Stimulated activated CD4-positive, alpha-beta T cell treated with anti-CD3 and anti-CD28 coated beads, Interleukin-1b, Interleukin-23, amount 100 ng/mL, for 48 hours (primary cell): Measurements from ENCODE around the gene CCER1.
"Not testable (repeated sequence)": the region's sequence is repeated elsewhere in the genome, so short reads cannot be mapped to it uniquely, and the experiment has no call there.

ENCODE experiments used
- DNase-seq: peaks from one replicate; pipeline ENCODE4 v3.0.0-alpha.2; 2020

Gene CCER1

GRCh38 chr12:90954921-90955320 lies at the start of gene CCER1:
Gene CCER1, minus strand, starts transcription at chr12:90955176. Its CDS starts 434 bp downstream, at chr12:90954742.
- DNase-seq: no peak

- no peak for DNase-seq
Observed at GRCh38 chr12:91003737-91004136, 48.8 kb upstream of the CCER1 start.

- no peak for DNase-seq
Observed at GRCh38 chr12:91001306-91001705, 46.3 kb upstream of the CCER1 start.

- DNase-seq: no peak
Observed at GRCh38 chr12:90999966-91000365, 45.0 kb upstream of the CCER1 start.

DNA sequence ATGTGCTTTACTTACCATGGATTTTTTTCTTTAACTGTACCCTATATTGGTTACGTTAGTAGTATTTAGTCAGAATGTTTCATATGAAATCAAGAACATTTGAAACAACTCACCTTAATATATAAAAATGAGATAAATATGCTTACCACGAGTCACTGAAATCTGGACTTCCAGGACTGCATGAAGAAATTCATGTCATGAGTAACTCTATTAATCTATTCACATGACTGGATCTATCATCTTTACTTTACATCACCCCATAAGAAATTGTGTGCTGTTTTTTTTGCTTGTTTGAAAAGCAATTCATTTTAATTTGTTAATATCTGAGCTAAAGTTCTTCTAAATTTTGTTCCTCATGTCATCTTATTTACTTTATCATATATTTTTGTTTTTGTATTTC lies 44.6 kb upstream of the CCER1 start:
- DNase-seq: no peak

GRCh38 chr12:90995010-90995409 lies 40.0 kb upstream of the CCER1 start:
- no peak for DNase-seq

GRCh38 chr12:90991952-90992465 lies 37.0 kb upstream of the CCER1 start:
- DNase-seq: no peak

DNA sequence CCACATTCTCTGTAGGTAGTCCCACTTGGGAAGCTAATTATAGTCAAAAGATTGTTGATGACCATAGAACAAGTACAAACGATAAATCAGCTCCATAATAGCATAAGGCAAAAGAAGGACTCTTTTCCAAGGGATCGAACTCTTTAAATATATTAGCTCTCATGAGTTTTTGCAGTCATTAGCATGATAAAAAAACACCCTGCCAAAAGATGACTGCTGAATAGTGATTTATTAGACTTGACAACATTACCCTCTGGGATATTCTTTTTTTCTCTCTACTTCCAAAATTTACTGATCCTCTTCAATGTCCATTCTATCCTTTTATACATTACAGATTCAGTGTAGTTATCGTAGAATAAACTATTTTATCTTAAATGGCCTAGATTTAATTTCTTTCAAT lies 35.6 kb upstream of the CCER1 start:
- no peak for DNase-seq

GRCh38 chr12:90989686-90990111 lies 34.7 kb upstream of the CCER1 start:
- no peak for DNase-seq

GRCh38 chr12:90987520-90987919 lies 32.5 kb upstream of the CCER1 start:
- DNase-seq: no peak

DNA sequence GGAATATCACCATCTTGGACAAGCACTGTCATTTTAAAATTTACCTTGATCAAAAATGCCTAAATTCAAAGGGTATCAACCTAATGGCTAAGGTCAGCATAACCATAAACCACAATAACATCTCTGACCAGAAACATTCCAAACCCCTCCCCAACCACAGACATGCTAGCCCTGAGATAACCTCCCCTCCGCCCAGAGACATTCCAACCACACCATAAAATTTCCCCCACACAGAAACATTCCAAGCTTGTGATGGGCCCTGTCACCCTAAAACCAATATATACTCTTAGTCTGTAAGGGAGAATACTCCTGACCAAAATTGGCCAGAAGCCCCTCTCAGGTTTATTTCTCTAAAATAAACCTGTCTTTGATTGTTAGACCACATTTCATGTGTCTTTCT lies 32.1 kb upstream of the CCER1 start:
- no peak for DNase-seq

DNA sequence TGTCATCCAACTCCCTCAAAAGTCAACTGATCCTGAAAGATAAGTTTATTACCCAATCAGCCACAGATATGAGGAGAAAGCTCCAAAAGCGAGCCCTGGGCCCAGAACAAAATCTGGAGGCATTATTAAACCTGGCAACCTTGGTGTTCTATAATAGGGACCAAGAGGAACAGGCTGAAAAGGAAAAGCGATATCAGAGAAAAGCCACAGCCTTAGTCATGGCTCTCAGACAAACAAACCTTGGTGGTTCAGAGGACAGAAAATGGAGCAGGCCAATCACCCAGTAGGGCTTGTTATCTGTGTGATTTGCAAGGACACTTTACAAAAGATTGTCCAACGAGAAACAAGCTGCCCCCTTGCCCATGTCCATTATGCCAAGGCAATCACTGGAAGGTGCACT lies 30.4 kb upstream of the CCER1 start:
- not testable (repeated sequence) for DNase-seq

DNA sequence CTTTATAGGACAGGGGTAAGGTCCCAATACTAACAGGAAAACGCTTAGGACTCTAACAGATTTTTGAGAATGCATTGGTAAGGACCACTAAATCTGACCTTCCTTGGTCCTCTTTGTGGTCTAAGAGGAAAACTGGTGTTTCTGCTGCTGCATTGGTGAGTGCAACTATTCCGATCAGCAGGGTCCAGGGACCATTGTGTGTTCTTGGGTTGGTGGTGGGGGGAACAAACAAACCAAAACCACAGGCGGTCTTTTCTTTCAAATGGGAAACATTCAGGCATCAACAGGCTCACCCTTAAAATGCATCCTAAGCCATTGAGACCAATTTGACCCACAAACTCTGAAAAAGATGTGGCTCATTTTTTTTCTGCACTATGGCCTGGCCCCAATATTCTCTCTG lies 29.1 kb upstream of the CCER1 start:
- no peak for DNase-seq

DNA sequence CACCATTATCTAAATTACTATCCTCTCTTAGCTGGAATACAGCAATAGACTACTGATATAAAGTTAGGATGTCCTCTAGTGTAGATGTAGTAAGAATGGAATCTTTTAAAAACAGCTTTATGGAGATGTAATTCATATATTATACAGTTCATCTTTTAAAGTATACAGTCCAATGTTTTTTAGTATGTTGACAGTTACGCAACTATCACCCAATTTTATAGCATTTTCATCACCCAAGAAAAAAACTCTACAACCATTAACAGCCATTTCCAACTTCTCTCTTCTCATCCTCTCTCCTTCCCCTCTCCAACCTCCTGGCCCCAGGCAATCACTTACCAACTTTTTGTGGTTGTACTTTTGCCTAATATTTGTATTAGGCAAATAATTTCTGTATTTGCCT lies 27.2 kb upstream of the CCER1 start:
- no peak for DNase-seq

GRCh38 chr12:90979951-90980350 lies 25.0 kb upstream of the CCER1 start:
- DNase-seq: no peak

- no peak for DNase-seq
Observed at GRCh38 chr12:90979019-90979418, 24.0 kb upstream of the CCER1 start.

DNA sequence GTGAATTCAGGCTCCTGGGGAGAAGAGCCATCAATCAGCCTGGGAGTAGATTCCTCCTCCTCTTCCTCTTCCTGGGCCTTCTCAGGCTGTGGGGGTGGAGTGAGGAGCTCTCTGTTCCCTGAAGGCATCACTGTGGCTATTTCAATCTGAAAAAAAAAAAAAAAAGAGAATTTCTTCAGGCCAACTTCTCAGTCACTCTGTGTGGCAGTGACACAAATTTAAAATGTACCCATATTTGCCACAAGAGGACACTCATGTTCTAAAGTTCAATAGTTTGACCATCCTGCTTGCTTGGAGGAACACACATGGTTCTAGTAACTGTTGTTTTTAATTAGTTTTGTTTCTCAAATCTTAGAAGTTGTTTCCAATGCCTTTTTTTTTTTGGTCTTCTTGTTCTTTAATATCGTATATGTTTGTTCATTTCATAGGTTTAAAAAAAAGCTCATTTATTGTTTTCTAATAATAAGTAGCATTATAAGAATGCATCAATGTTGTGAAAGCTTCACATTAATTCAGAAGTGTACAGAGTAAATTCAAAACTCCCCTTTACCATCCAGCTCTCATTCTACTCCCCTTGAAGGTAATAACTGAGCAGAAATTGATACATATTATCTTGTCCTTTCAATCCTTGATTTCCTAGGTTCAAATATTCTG lies 23.3 kb upstream of the CCER1 start:
- DNase-seq: no peak

- DNase-seq: no peak
Observed at GRCh38 chr12:90977224-90977623, 22.2 kb upstream of the CCER1 start.

- DNase-seq: no peak
Observed at GRCh38 chr12:90974286-90974685, 19.3 kb upstream of the CCER1 start.

DNA sequence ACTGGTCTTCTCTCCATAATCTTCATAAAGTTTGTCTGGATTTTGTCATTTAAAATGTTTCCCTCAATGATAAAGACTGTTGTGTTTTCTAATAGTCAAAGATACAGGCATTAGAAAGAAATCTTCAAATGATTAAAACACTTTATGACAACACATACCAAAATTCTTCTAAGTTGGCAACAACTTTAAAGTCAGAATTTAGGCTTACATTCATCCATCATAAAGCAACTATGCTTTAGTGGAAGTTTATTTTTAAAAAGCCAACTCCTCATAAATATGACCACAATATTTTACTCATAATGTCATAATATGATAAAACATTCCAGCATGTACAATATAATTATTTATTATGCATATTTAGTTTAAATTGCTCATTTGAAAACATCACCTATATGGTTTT lies 17.2 kb upstream of the CCER1 start:
- DNase-seq: no peak

DNA sequence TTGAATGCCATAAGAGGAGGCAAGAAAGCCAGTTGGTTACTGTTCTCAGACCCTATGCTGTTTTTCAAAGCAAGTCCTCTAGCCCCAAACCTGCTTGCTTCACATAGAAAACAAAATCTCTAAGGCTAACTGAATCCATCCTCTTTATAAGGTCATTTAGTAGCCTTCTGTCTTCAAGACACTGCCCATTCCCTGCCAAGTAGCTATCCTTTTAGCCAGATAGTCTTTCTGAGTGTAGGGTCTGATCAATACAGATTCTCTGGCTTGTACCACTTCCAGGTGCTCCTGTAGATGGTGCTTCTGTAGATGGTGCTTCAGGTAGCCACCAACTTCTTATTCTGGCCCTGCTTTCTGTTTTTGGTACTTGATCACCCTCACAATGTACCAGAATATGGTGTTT lies 15.9 kb upstream of the CCER1 start:
- no peak for DNase-seq

DNA sequence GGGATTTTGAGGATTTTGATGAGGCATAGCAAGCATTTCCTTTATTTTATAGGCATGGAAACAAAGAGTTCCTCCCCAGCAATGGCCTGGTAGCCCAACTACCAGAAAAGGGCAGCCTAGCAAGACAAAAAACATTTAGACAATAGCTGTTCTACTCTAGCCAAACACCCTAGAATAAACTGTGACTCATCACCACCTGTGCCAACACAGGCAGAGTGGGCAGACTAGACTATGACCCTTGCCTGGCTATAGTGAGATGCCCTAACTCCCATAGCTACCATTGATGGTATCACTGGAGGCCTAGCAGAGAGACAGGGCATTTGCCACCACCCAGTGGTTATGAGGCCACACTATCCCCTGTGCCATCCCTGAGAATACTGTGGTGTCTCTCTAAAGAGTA lies 15.5 kb upstream of the CCER1 start:
- DNase-seq: no peak

- DNase-seq: no peak
Observed at GRCh38 chr12:90969851-90970250, 14.9 kb upstream of the CCER1 start.

- no peak for DNase-seq
Observed at GRCh38 chr12:90969346-90969745, 14.4 kb upstream of the CCER1 start.

DNA sequence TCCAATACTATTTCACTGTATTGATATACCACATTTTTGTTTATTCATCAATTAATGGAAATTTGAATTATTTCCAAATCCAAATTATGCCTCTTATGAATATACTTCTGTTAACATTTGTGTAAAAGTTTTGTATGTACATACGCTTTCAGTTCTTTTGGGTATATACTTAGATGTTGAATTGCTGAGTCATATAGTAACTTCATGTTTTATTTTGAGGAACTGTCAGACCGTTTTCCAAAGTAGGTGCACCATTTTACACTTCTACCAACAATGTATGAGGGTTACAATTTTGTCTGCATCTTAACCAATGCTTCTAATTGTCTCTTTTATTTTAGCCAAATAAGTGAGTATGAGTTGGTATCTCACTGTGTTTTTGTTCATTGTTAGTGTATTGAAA lies 10.2 kb upstream of the CCER1 start:
- DNase-seq: no peak
